CD14-positive monocyte (primary cell): ENCODE results near the gene SUCO. TPM values are rescaled to one million over a fixed set of nuclear protein-coding genes. Genes with fewer than 3 reads are reported as not detected.
"Not testable (repeated sequence)": the region's sequence is repeated elsewhere in the genome, so short reads cannot be mapped to it uniquely, and the experiment has no call there.

Experiments used
- DNase-seq, 3 donors: peaks; one replicate each; pipeline ENCODE4 v3.0.0-alpha.2; 2011 to 2022
- H2AFZ ChIP-seq: 2 replicates; pipeline ENCODE4 v1.6.0; 2012; ENCODE audit warnings: mild to moderate bottlenecking, low read depth, low read length, inconsistent platforms; ENCODE audit not compliant: insufficient read depth, poor library complexity, severe bottlenecking
- H3K27ac ChIP-seq, 2 donors: 1 replicate in 1 of 2; 2 replicates in 1 of 2; pipeline ENCODE4 v1.5.1; 2012 to 2013; ENCODE audit warnings: low read length in 2 of 2, control low read depth in 1 of 2, inconsistent platforms in 1 of 2, low read depth in 1 of 2, mild to moderate bottlenecking in 1 of 2
- H3K27me3 ChIP-seq, 2 donors: one replicate each; pipeline versions ENCODE4 v1.6.0 to v1.6.1; 2011 to 2013; ENCODE audit warnings: low read length in 2 of 2; ENCODE audit not compliant: control insufficient read depth in 2 of 2, insufficient read depth in 2 of 2
- H3K36me3 ChIP-seq, 2 donors: replicated peaks in 1 of 2; 1 replicate in 1 of 2; 2 replicates in 1 of 2; pipeline versions ENCODE4 v1.5.1 to v1.6.1; 2012 to 2013; ENCODE audit warnings: low read length in 2 of 2, control low read depth in 1 of 2, inconsistent platforms in 1 of 2, mild to moderate bottlenecking in 1 of 2; ENCODE audit not compliant: insufficient read depth in 2 of 2, control insufficient read depth in 1 of 2
- H3K4me1 ChIP-seq, 2 donors: 1 replicate in 1 of 2; 2 replicates in 1 of 2; pipeline versions ENCODE4 v1.5.1 to v1.6.1; 2012 to 2013; ENCODE audit warnings: low read length in 2 of 2, control low read depth in 1 of 2, inconsistent platforms in 1 of 2, mild to moderate bottlenecking in 1 of 2, moderate library complexity in 1 of 2; ENCODE audit not compliant: insufficient read depth in 2 of 2, control insufficient read depth in 1 of 2
- H3K4me2 ChIP-seq: replicated peaks from 2 replicates; pipeline ENCODE3; 2012; ENCODE audit warnings: low read length, moderate library complexity, mild to moderate bottlenecking; ENCODE audit not compliant: poor library complexity, severe bottlenecking; ENCODE audit errors: extremely low read depth
- H3K4me3 ChIP-seq, 3 experiments: fragments of 200-600 bp in 1 of 3; sonication (generic) in 1 of 3; replicated peaks in 1 of 3; 1 replicate in 2 of 3; 2 replicates in 1 of 3; pipeline ENCODE4 v1.5.1; 2011 to 2013; ENCODE audit warnings: low read length in 3 of 3, mild to moderate bottlenecking in 3 of 3, control low read depth in 2 of 3, low read depth in 2 of 3, inconsistent platforms in 1 of 3, moderate library complexity in 1 of 3
- H3K79me2 ChIP-seq: 2 replicates; pipeline ENCODE4 v1.6.0; 2012; ENCODE audit warnings: mild to moderate bottlenecking, control low read depth, inconsistent platforms, low read length, moderate library complexity; ENCODE audit not compliant: insufficient read depth
- H3K9ac ChIP-seq: 2 replicates; pipeline ENCODE4 v1.6.0; 2017; ENCODE audit warnings: low read length, mild to moderate bottlenecking; ENCODE audit not compliant: insufficient read depth, poor library complexity, severe bottlenecking
- H3K9me3 ChIP-seq, 2 donors: replicated peaks in 1 of 2; 1 replicate in 1 of 2; 2 replicates in 1 of 2; pipeline versions ENCODE4 v1.5.1 to v1.6.1; 2012 to 2013; ENCODE audit warnings: low read length in 2 of 2, control low read depth in 1 of 2; ENCODE audit not compliant: control insufficient read depth in 1 of 2, insufficient read depth in 1 of 2
- H4K20me1 ChIP-seq: 2 replicates; pipeline ENCODE4 v1.6.0; 2012; ENCODE audit warnings: mild to moderate bottlenecking, low read length, control low read depth, moderate library complexity; ENCODE audit not compliant: insufficient read depth
- H3K27ac Mint-ChIP-seq, 7 donors: one replicate each; pipeline ENCODE4 v1.8.0; 2020; ENCODE audit warnings: mild to moderate bottlenecking in 7 of 7, mixed read lengths in 7 of 7, moderate library complexity in 6 of 7, inconsistent platforms in 2 of 7
- H3K27me3 Mint-ChIP-seq, 3 donors: one replicate each; pipeline ENCODE4 v1.8.0; 2021 to 2022; ENCODE audit warnings: low read depth in 3 of 3, mild to moderate bottlenecking in 3 of 3, mixed read lengths in 3 of 3, moderate library complexity in 3 of 3, inconsistent platforms in 1 of 3
- H3K36me3 Mint-ChIP-seq, 2 donors: one replicate each; pipeline ENCODE4 v1.8.0; 2020; ENCODE audit warnings: mixed read lengths in 2 of 2, inconsistent platforms in 1 of 2, mild to moderate bottlenecking in 1 of 2
- H3K4me1 Mint-ChIP-seq: one replicate; pipeline ENCODE4 v1.8.0; 2020; ENCODE audit warnings: mild to moderate bottlenecking, mixed read lengths
- H3K4me3 Mint-ChIP-seq, 2 donors: one replicate each; pipeline ENCODE4 v1.8.0; 2020; ENCODE audit warnings: mild to moderate bottlenecking in 2 of 2, mixed read lengths in 2 of 2, moderate library complexity in 1 of 2
- H3K9me3 Mint-ChIP-seq, 7 donors: one replicate each; pipeline ENCODE4 v1.8.0; 2020 to 2022; ENCODE audit warnings: mixed read lengths in 7 of 7, mild to moderate bottlenecking in 6 of 7, moderate library complexity in 6 of 7, inconsistent platforms in 2 of 7
- CTCF ChIP-seq: fragments of 200-600 bp; IDR thresholded peaks from one replicate; pipeline ENCODE4 v1.8.0; 2022; ENCODE audit warnings: antibody characterized with exemption, mild to moderate bottlenecking
- WGBS: methylation state at CpG from one replicate; pipeline ENCODE4 v1.1.5; 2013; ENCODE audit warnings: missing lambda C conversion rate; ENCODE audit not compliant: insufficient coverage; 5-methylcytosine and 5-hydroxymethylcytosine counted together
- intact Hi-C, 2 donors: fragments of 100-400 bp; cut with micrococcal nuclease; formaldehyde crosslinking; loops; one replicate each; pipeline versions ENCODE4 v1.15.0 to v1.15.1; 2023
- polyA plus RNA-seq, 3 donors: library from polyadenylated mRNA; depleted of rRNA in 1 of 3; unstranded in 2 of 3; stranded (reverse) in 1 of 3; fragments of 300-500 nt in 2 of 3; fragments of >200 nt in 1 of 3; fragmentation: Illumina TruSeq in 2 of 3; gene quantifications; 1 replicate in 2 of 3; 2 replicates in 1 of 3; pipeline ENCODE4 v1.2.3, GENCODE V29; 2012 to 2021

SUCO gene
- polyA plus RNA-seq, 3 donors: 6.8 to 8.5 (median 6.8) TPM

GRCh38 chr1:172494166-172494565, 38.8 kb upstream of the SUCO start:
- H3K9me3 Mint-ChIP-seq: peaks cover 0 to 2% (median 0%) of the 10 kb centered on the region in 7 donors
- Histone ChIP-seq H3K27ac (no peak overlapping the region), H3K4me2 (no peak overlapping the region), H4K20me1 (no peaks in the 10 kb centered on the region), H3K9ac (no peak overlapping the region), H2AFZ (no peak overlapping the region), H3K36me3 (no peaks in the 10 kb centered on the region), H3K4me3 (no peak overlapping the region), H3K4me1 (peaks cover 28 to 29% of the 10 kb centered on the region in 2 donors), H3K27me3 (no peaks in the 10 kb centered on the region), H3K79me2 (no peaks in the 10 kb centered on the region), H3K9me3 (no peaks in the 10 kb centered on the region)
- peak in 1 of 3 donors; percentile 8 for DNase-seq
- no peaks in the 10 kb centered on the region for H3K36me3 Mint-ChIP-seq
- WGBS: no CpG with 5 or more reads among the region's 2 CpGs
- H3K27ac Mint-ChIP-seq: peak overlapping the region in 2 of 7 donors; percentile 7 to 24
- no peak overlapping the region for H3K4me3 Mint-ChIP-seq
- peaks cover 48% of the 10 kb centered on the region for H3K4me1 Mint-ChIP-seq
- intact Hi-C loops: no loop called here
- TF ChIP-seq CTCF: no peak
- H3K27me3 Mint-ChIP-seq: peaks cover 0 to 2% (median 0%) of the 10 kb centered on the region in 3 donors

GRCh38 chr1:172496127-172496526, 36.8 kb upstream of the SUCO start:
- H3K9me3 Mint-ChIP-seq, H3K36me3 Mint-ChIP-seq: not testable (repeated sequence)

More at GRCh38 chr1:172496127-172496526, 36.8 kb upstream of the SUCO start:
- H3K27ac ChIP-seq, H2AFZ ChIP-seq, H3K9ac ChIP-seq, H3K79me2 ChIP-seq, H3K27me3 Mint-ChIP-seq, intact Hi-C loops, H3K36me3 ChIP-seq, DNase-seq, H3K9me3 ChIP-seq, H3K4me2 ChIP-seq, H3K4me3 ChIP-seq, H3K27me3 ChIP-seq, H4K20me1 ChIP-seq, H3K4me3 Mint-ChIP-seq: not testable (repeated sequence)
- no CpG with 5 or more reads among the region's 5 CpGs for WGBS
- Mint-ChIP-seq H3K27ac (peak overlapping the region in 4 of 7 donors; percentile 2 to 73 (median 12)), H3K4me1 (peaks cover 58% of the 10 kb centered on the region)
- peaks cover 43 to 45% of the 10 kb centered on the region in 2 donors for H3K4me1 ChIP-seq
